DMS114 treated with DMSO at 0.1 percent for 48 hours (cell line): ENCODE measurements around the gene OSGEPL1.
"Not testable (repeated sequence)": the region's sequence is repeated elsewhere in the genome, so short reads cannot be mapped to it uniquely, and the experiment has no call there.

Experiments used
- DNase-seq: peaks from one replicate; lab custom pipeline; 2025; ENCODE audit not compliant: unreplicated experiment; lab: John Stamatoyannopoulos, UW

Gene OSGEPL1

GRCh38 chr2:189762551-189763298 lies at the start of gene OSGEPL1:
OSGEPL1 (minus strand) TSS chr2:189762792; CDS start chr2:189761640, 1,152 bp downstream.
- DNase-seq = peak; percentile 89

GRCh38 chr2:189803431-189803830 lies 40.8 kb upstream of the OSGEPL1 start:
- no peak for DNase-seq

GRCh38 chr2:189802396-189802912 lies 39.9 kb upstream of the OSGEPL1 start:
- DNase-seq = no peak

GRCh38 chr2:189799531-189799930 lies 36.9 kb upstream of the OSGEPL1 start:
- DNase-seq = no peak

- DNase-seq = no peak
These were observed 36.4 kb upstream of the OSGEPL1 start for GRCh38 chr2:189799030-189799331.

- DNase-seq = peak; percentile 29
These were observed 35.9 kb upstream of the OSGEPL1 start for GRCh38 chr2:189798312-189799029.

- no peak for DNase-seq
These were observed 35.3 kb upstream of the OSGEPL1 start for GRCh38 chr2:189797902-189798301.

GRCh38 chr2:189794310-189794709 lies 31.7 kb upstream of the OSGEPL1 start:
- DNase-seq = no peak

GRCh38 chr2:189791338-189792042 lies 28.9 kb upstream of the OSGEPL1 start:
- no peak for DNase-seq

- DNase-seq = peak; percentile 87
These were observed 21.6 kb upstream of the OSGEPL1 start, which contains the start of the genes ORMDL1 and PMS1 for GRCh38 chr2:189783927-189784867. ORMDL1 (minus strand) TSS chr2:189784339; CDS start chr2:189782595, 1,744 bp downstream. PMS1 (plus strand) TSS chr2:189784450; CDS start chr2:189791810, 7,360 bp downstream.

- no peak for DNase-seq
These were observed 20.9 kb upstream of the OSGEPL1 start for GRCh38 chr2:189783451-189783926.

GRCh38 chr2:189782221-189782671 lies 19.7 kb upstream of the OSGEPL1 start:
- DNase-seq = no peak

- DNase-seq = no peak
These were observed 9.6 kb upstream of the OSGEPL1 start for GRCh38 chr2:189772212-189772611.

- no peak for DNase-seq
These were observed 8.2 kb upstream of the OSGEPL1 start for GRCh38 chr2:189770590-189771322.

- DNase-seq = peak; percentile 6
These were observed 1.5 kb upstream of the OSGEPL1 start for GRCh38 chr2:189763908-189764661.

- no peak for DNase-seq
These were observed 402 bp downstream of the OSGEPL1 start for GRCh38 chr2:189762229-189762550.

- not testable (repeated sequence) for DNase-seq
These were observed 2.4 kb downstream of the OSGEPL1 start for GRCh38 chr2:189760154-189760553.

GRCh38 chr2:189756311-189756952 lies 6.2 kb downstream of the OSGEPL1 start:
- no peak for DNase-seq
